AG04449 (cell line): ENCODE data around the gene RARRES1.

Experiments
- CTCF ChIA-PET: fragments of 350-600 bp; formaldehyde crosslinking; extraction: SDS; loops from one replicate; lab custom pipeline; 2021; ENCODE audit warnings: antibody characterized with exemption; lab: Yijun Ruan, JAX
- POLR2A ChIA-PET: fragments of 400-600, 350-600 bp; formaldehyde crosslinking; extraction: SDS; loops from one replicate; lab custom pipeline; 2020; ENCODE audit warnings: antibody characterized with exemption, inconsistent platforms; lab: Yijun Ruan, JAX
- DNase-seq: peaks from one replicate; pipeline ENCODE4 v3.0.0-alpha.2; 2010; ENCODE audit warnings: low read depth, low spot score
- H3K4me3 ChIP-seq: 2 replicates; pipeline ENCODE4 v1.5.1; 2011; ENCODE audit warnings: low read depth, mild to moderate bottlenecking, control low read depth, low read length
- CTCF ChIP-seq: IDR thresholded peaks from one replicate; pipeline ENCODE4 v1.5.1; 2011; ENCODE audit warnings: mild to moderate bottlenecking, moderate library complexity, low read length, control low read depth, inconsistent platforms; ENCODE audit not compliant: insufficient read depth; ENCODE audit errors: missing control alignments

Gene RARRES1

GRCh38 chr3:158663832-158664231 is 68.4 kb downstream of the RARRES1 start:
- no peak for DNase-seq
- ChIA-PET CTCF (interaction anchor here (0.9 to 7.8 kb wide), 6 partner anchors 9 to 124 kb away, joined by 3 to 436 read pairs (median 22); partner anchors contain the start of gene LXN), POLR2A (no interaction called here)
- H3K4me3 ChIP-seq = no peak overlapping the region
- no peak for TF ChIP-seq CTCF

GRCh38 chr3:158663246-158663645 is 69.0 kb downstream of the RARRES1 start:
- TF ChIP-seq CTCF = no peak
- H3K4me3 ChIP-seq = no peak overlapping the region

GRCh38 chr3:158660711-158661110 is 71.5 kb downstream of the RARRES1 start:
- ChIA-PET POLR2A (no interaction called here), CTCF (interaction anchor here (0.6 to 7.8 kb wide), 29 partner anchors 8 to 604 kb away, joined by 3 to 436 read pairs (median 15); partner anchors contain the start of genes GFM1, LXN and MFSD1)
- no peak for DNase-seq
- H3K4me3 ChIP-seq = no peak overlapping the region
- TF ChIP-seq CTCF = no peak

More at GRCh38 chr3:158663246-158663645, 69.0 kb downstream of the RARRES1 start:
- POLR2A ChIA-PET = no interaction called here
- DNase-seq = no peak
- CTCF ChIA-PET = interaction anchor here (1.0 to 7.8 kb wide), 10 partner anchors 9 to 1131 kb away, joined by 3 to 436 read pairs (median 11); partner anchors contain the start of genes GFM1 and LXN

GRCh38 chr3:158659454-158660237 is 72.6 kb downstream of the RARRES1 start:
- peak; percentile 21 for DNase-seq
- ChIA-PET CTCF (interaction anchor here (0.7 to 7.8 kb wide), 58 partner anchors 8 to 1166 kb away, joined by 3 to 436 read pairs (median 6); partner anchors contain the start of genes GFM1, LXN, MFSD1 and MLF1), POLR2A (interaction anchor here (1.0 to 1.4 kb wide), 2 partner anchors 15 to 132 kb away, joined by 4 to 5 read pairs; partner anchors contain the start of gene GFM1)
- peak; percentile 66 for TF ChIP-seq CTCF
- H3K4me3 ChIP-seq = no peak overlapping the region

GRCh38 chr3:158658889-158659288 is 73.4 kb downstream of the RARRES1 start:
- CTCF ChIA-PET = interaction anchor here (0.7 to 7.8 kb wide), 45 partner anchors 7 to 1127 kb away, joined by 3 to 436 read pairs (median 7); partner anchors contain the start of genes GFM1, LXN and MFSD1
- no peak for DNase-seq
- TF ChIP-seq CTCF = no peak
- no peak overlapping the region for H3K4me3 ChIP-seq
- POLR2A ChIA-PET = interaction anchor here (0.7 to 1.4 kb wide), 2 partner anchors 15 to 59 kb away, joined by 3 to 5 read pairs; partner anchors contain the start of gene GFM1

GRCh38 chr3:158652463-158652862 is 79.8 kb downstream of the RARRES1 start:
- no peak for DNase-seq
- ChIA-PET CTCF (interaction anchor here (0.6 to 4.3 kb wide), 9 partner anchors 7 to 139 kb away, joined by 3 to 23 read pairs (median 8); partner anchors contain the start of gene GFM1), POLR2A (no interaction called here)
- H3K4me3 ChIP-seq = no peak overlapping the region
- TF ChIP-seq CTCF = no peak
